ENCODE data around the gene BCAS3.

DNA sequence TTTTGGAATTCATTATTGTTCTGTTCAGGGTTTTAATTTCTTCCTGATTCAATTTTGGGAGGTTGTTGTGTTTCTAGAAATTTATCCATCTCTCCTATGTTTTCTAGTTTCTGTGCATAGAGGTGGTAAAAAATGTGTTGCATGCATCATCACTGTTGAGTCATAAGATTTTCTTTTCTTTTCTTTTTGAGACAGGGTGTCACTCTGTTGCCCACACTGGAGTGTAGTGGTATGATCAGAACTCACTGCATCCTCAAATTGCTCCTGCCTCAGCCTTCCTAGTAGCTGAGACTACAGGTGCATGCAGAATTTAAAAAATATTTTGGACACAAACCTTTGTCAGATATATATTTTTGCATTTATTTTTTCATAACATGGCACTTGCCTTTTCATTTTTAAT lies 184.8 kb downstream of the BCAS3 start:
- TF ChIP-seq, protein P1, sequence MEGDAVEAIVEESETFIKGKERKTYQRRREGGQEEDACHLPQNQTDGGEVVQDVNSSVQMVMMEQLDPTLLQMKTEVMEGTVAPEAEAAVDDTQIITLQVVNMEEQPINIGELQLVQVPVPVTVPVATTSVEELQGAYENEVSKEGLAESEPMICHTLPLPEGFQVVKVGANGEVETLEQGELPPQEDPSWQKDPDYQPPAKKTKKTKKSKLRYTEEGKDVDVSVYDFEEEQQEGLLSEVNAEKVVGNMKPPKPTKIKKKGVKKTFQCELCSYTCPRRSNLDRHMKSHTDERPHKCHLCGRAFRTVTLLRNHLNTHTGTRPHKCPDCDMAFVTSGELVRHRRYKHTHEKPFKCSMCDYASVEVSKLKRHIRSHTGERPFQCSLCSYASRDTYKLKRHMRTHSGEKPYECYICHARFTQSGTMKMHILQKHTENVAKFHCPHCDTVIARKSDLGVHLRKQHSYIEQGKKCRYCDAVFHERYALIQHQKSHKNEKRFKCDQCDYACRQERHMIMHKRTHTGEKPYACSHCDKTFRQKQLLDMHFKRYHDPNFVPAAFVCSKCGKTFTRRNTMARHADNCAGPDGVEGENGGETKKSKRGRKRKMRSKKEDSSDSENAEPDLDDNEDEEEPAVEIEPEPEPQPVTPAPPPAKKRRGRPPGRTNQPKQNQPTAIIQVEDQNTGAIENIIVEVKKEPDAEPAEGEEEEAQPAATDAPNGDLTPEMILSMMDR (IDR thresholded peaks at IDR 0.05), result no peak
- no peak for TF ChIP-seq POLR2A (IDR thresholded peaks at IDR 0.05)

All from ovary (tissue), 3 donors.